GM19397 (cell line): Measurements from ENCODE around the gene KCNQ1OT1.

ENCODE experiments used
- ATAC-seq: cut with Tn5 transposase; IDR thresholded peaks from one replicate; pipeline ENCODE4 v1.9.1; 2021; ENCODE audit warnings: mild to moderate bottlenecking, moderate library complexity; ENCODE audit not compliant: unreplicated experiment

KCNQ1OT1 gene

DNA sequence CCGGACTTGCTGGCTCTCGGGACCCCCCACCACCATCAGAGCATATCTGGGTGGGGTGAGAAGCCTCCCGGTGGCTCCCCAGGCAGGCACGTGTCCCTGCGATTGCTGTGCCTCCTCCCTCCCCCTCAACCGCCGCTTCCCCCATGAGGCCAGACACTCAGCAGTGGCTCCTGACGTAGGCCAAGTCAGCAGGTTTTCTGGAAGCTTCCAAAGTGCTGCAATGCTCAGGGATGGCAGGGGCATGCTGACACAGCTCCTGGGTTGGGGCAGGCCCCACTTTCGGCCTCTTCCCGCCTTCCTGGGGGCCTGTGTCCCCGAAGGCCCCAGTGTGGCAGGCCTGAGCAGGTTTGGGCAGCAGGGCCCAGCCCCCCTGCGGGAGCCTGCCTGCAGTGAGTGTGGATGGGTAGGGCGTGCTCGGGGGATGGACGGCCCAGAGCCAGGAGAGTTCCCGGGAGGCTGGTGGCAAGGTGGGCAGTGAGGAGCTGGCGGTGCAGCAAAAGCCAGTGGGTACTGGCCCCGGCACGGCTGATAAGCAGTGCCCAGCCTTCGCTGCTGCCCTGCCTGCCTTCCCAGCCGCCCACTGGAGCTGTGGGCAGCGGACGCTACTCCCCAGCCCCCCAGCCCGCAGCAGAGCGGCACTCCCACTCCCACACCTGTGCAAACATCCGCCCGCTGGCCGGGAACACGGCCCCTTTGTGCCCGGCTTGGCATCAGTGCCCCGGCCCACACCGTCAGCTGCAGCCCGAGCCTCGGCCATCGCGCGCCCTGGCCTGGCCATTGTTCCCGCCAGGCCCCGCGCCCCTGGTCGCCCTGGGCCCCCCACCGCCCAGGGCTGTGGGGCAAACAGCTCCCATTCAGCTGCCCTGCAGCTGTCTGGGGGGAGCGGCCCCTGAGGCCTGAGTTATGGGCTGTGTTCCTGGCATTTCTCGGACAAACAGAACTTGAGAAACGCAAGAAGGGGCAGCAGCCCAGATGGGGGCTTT, 125.0 kb downstream of the KCNQ1OT1 start:
- no peak for ATAC-seq

DNA sequence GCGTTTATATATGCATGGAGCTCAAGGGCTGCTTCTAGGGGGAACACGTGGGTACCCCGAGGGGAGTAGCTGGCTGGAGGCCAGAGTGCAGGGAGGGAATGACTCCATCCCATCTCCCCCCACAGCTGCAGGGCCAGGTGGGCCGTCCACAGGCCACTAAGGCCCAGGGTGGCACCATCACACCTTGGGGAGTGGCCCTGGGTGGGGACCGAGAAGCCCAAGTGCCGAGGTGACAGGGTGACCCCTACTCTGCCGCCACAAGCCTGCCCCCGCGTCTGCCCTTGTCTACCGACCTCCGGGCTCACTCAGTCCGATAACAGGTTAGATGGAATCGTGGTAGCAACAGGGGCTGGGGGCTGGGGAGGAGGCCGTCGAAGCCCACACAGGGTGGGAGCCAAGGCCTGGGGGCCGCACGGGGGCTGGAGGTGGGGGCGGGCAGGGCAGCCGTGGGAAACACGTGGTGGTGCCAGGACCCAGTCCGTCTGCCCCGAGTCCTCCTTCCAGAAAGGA, 125.7 kb downstream of the KCNQ1OT1 start:
- ATAC-seq, result no peak

DNA sequence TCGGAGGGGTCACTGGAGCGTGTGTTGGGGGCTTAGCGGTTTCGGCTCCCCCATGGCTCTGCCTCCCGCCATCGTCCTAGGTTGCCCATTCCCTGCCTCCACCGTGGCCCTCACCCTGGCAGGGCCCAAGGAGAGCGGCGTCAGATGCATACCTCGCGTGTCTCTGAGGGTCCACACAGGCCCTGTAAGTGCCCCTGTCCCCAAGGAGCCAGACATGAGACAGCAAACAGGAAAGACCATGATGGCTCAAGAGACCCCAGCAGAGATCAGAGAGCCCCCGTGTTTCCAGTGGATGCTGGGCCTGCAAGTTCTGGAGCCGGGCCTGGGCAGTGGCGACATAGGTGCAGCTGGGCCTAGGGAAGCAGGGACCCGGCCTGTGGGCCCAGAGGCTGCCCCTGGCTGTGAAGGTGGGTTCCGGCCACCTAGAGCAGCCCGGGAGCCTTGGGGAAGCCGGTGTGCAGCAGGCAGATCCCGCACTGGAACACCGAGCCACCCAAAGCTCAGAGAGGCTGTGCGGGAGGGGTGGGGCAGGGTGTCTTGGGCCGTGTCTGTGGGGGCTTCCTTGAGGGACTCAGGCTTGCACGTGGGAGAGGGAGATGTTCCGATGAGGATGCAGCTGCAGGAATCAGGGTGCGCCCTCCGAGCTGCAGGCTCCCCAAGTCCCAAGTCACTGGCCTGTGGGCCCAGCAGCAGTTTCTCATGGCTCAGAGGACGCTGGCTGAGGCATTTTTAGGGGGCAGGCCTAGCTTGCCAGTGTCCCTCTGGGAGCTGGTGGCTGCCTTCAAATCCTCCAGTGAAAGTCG, 126.4 kb downstream of the KCNQ1OT1 start:
- ATAC-seq, result no peak

DNA sequence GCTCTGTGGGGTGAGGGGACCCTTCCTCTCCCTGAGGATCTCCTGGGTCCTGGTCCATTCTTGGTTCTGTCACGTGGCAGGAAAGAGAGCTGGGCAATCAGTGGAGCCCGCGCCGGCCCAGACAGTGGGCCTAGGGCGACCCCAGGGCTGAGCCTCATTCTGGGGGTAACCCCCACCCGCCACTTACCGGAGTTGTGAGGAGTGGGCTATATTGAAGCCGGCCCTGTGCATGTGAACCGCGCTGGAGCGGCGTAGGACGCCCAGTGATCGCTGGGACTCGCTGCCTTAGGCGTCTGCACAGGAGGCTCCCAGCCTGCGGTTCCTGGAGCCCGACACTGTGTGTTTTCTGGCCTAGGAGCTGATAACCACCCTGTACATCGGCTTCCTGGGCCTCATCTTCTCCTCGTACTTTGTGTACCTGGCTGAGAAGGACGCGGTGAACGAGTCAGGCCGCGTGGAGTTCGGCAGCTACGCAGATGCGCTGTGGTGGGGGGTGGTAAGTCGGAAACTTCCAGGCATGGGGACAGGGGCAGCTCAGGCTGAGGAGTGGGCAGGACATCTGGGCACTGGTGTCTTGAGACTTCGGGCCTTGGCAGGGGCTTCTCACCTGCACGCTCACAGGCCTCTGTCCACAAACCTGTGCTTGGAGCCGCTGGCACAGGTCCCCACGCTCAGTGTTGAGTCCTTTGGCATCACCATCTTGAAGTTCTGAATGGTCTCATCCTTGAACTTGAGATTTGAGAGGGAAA, 127.1 kb downstream of the KCNQ1OT1 start:
- ATAC-seq, result no peak

DNA sequence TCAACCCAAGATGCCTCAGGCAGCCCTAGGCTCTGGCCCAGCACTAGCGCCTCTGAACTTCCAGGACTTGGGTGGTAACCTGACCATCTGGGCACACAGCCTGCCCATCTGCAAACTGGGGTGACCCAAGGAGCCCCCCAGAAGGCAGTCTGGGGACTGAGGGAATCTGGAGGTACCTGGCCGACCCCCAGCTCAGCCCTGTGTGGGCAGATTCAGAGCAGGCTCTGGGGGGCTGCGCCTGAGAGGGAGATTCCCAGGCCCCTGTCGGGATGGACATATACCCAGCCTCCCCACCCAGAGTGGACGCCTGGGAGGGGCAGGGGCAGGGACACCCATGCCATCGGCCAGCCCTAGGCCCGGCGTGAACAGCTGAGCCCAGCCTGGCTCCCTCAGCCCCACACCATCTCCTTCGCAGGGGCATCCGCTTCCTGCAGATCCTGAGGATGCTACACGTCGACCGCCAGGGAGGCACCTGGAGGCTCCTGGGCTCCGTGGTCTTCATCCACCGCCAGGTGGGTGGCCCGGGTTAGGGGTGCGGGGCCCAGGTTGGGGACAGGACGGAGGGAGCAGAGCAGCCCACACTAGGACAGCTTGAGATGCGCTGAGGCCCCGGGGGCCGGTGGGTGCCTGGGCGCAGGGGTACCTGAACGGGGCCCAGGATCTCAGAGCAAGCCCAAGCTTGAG, 128.1 kb downstream of the KCNQ1OT1 start:
- ATAC-seq, result no peak

DNA sequence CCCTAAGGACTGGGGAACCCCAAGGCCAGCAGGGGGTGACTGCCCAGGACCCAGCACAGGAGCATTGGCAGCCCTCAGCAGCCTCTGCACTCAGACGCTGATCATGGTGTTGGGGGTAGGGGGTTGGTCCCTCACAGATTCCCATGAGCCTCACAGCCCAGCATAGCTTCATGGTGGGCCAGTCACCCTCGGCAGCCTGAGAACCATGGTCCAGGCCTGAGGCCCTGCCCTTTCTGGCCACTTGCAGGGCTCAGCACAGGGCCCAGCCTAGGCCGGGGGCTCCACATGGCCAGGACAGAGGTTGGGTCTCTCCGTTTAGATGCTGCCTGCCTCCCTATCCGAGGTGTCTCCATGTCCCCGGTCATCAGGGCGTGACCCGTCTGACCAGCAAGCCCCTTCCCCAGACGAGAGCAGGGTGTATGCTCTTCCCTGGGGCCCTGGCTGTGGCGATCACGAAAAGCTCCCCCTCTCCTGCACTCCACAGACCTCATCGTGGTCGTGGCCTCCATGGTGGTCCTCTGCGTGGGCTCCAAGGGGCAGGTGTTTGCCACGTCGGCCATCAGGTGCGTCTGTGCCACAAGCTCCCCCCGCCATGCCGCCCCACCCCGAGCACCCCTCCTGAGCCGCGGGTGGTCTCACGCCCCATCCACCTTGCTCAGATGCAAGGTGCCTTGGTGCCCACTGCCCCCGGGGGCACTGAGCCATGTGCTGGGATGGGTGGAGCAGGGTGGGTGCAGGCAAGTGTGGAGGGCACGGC, 128.8 kb downstream of the KCNQ1OT1 start:
- ATAC-seq, result no peak

DNA sequence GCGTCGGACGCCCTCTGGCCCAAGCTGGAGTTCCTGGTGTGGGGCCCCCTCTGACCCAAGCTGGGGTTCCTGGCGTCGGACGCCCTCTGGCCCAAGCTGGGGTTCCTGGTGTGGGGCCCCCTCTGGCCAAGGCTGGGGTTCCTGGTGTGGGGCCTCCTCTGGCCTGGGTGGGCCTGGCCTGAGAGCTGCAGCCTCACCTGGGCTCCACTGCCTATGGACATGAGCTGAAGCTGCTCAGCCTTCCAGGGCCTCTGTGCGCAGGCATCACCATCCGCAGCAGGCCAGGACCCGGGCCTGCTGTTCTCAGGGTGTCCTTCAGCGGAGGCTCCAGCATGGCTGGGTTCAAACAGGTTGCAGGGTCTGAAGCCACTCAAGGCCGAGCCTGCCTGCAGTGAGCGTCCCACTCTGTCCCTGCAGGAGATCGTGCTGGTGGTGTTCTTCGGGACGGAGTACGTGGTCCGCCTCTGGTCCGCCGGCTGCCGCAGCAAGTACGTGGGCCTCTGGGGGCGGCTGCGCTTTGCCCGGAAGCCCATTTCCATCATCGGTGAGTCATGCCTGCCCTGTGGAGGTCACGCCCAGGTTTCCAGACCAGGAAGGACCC, 129.5 kb downstream of the KCNQ1OT1 start:
- no peak for ATAC-seq

DNA sequence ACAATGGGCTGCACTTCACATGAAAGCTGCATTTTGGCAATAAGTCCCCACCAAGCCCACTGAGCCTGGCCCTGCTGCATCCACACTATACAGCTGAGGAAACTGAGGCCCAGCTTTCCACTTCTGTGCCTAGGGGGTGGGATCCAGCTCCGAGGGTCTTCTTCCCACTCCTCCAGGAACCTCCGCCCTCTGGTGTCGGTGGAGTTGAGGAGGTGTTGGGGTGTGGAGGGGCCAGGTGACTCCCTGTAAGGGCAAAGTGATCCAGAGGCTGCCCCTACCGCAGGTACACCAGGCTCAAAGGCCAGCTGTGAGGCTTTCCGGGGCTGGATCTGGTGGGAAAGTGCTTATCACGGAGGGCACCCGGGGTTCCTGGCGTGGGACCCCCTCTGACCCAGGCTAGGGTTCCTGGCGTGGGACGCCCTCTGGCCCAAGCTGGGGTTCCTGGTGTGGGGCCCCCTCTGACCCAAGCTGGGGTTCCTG, 130.0 kb downstream of the KCNQ1OT1 start:
- no peak for ATAC-seq

DNA sequence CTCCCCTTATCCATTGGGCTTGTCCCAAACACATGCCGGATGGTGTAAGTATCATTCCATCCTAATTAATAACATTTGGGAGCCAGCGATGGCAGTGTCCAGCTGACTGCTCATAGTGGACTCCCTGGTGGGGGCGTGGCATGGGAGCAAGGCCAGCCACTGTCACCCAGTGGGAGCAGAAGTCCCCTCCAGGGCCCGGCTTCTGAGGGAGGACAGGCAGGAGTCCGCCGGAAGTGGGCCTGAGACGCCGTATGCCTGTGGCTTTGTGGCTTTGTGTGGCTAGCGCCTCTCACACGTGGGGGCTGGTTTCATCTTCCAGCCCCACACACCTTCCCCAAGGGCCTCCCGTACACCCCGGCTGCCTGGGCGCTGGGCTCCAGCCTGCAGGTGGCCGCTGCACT, 130.5 kb downstream of the KCNQ1OT1 start:
- ATAC-seq, result no peak

DNA sequence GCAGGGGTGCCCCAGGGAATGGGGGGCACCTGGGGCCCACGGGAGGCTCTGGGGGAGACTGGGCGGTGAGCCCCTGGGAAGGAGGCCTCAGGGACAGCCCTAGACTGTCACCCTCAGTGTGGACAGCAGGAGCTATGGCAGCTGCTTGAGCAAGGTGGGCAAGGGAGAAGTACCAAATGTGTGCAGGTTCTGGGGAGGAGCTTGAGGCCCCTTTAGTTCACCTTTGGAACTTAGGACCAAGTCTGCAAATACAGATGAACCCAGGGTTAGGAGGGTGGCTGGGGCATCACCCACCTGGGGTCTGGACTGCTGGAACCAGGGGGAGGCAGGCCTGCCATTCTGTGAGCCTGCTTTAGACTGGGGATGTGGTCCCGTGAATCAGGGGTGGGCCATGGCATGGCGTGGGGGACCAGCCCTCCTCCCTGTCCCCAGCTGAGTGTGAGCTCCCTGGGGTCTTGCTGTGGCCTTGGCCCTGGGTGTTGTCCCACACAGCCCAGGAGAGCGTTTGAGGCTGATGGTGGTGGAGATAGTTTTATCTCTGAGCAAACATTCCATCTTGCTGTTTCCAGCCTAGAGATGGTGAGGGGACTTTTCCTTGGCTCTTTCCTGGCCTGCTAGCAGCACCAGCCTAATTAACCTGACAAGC, 132.6 kb downstream of the KCNQ1OT1 start:
- no peak for ATAC-seq

DNA sequence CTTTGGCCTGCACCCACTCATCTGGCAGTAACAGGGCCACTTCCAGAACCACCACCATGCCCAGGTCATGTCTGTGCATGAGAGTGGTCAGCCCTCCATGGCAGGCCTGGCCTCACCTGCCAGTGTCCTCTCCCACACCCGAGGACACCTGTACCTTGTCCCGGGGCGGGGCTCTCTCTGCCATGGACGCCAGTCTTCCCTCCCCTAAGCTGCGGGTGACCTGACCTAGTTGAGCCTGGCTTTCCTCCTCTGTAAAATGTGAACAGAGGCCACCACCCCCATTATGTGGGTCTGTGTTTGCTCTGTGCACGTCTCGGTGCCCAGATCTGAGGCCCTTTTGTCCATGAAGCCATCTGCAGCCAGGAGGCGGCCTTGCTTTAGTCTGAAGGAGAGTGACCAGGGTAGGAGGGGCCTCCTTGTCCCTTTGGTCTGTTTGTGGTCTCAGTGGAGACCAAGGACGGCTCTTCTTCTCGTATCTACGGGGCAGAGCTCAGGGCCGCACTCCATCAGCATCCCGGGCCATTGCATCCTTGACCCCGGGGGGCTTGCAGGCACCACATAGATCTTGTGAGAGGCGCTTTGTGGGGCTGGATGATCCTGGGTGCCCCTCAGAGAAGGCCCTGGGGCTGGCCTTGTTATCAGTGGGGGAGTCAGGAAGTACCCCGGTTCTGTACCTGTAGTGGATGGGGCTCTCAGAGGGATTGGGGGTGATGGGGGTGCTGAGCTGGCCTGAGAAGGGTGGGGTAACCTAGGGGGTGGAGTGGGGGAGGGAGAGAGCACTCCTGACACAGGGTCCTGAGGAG, 133.4 kb downstream of the KCNQ1OT1 start:
- ATAC-seq, result no peak

DNA sequence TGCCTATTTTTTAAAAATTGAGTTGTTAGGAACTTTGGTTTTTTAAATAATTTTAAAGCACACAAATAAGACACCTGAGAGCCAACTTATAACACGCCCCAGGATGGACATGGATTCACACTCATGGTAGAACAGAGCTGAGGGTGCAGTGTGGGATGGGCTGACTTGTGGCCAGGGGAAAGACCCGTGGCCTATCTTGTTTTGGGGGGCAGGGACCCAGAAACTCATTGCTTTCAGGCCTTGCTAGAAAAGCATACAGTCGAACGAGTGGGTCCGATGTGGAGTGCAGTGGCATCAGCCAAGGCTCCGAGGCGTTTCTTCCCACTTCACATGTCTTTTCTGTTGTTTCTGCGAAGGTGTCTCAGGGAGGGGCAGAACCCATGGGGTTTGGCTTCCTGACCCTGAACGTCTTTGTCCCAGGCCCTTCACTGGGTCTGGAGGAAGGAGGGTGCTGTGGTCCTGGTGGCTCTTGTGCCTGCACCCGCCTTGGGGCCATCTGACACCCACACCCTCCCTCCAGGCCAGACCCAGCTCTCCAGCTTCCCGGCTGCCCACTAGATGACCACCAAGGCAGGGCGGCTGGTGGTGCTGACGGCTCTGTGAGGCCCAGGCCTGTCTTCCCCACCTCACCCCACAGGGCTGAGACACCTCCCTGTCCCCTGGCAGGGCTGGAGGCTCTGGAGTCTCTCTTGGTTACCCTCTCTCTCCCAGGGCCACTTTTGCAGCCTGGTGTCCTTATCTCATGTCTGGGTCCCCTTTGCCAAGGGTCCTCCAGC, 134.2 kb downstream of the KCNQ1OT1 start:
- ATAC-seq, result no peak

DNA sequence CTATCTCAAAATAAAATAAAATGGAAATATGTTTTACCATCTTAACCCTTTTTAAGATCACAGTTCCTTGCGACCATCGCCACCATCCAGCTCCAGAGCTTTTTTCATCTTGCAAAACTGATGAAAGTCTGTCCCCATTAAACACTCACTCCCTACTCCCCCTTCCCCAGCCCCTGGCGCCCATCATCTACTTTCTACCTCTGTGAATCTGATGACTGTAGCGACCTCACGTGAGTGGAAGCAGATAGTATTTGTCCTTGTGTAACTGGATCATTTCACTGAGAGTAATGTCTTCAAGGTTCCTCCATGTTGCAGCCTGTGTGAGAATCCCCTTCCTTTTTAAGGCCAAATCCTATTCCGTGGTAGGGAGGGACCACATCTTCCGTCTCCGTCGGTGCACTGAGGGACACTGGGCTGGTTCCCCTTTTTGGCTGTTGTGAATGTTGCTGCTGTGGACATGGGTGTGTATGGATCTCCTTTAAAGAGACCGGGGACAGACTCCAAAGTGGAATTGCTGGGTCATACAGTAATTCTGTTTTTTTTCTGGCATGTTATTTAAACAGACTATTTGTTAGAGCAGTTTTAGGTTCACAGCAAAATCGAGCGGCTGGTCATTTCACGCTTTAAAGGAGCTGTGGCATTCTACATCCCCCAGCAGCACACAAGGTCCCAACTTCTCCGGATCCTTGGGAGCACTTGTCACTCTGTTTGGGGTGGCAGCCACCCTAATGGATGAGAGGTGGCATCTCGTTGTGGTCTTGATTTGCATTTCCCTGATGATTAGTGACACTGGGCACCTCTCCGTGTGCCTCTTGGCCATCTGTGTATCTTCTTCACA, 135.0 kb downstream of the KCNQ1OT1 start:
- ATAC-seq, result no peak

DNA sequence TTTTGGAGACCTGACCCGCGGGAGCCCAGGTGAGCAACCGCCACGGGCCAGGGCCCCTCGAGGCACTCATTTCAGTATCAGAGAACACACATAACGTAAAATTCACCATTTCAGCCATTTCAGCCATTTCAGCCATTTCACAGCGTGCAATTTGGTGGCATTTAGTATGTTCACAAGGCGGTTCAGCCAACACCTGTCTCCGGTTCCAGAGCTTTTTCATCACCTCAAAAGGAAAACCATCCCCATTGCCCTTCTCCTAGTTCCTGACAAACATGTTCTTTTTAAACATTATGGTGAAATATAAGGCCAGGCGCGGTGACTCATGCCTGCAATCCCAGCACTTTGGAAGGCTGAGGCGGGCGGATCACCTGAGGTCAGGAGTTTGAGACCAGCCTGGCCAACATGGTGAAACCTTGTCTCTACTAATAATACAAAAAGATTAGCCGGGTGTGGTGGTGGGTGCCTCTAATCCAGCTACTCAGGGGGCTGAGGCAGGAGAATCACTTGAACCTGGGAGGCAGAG, 135.7 kb downstream of the KCNQ1OT1 start:
- no peak for ATAC-seq

DNA sequence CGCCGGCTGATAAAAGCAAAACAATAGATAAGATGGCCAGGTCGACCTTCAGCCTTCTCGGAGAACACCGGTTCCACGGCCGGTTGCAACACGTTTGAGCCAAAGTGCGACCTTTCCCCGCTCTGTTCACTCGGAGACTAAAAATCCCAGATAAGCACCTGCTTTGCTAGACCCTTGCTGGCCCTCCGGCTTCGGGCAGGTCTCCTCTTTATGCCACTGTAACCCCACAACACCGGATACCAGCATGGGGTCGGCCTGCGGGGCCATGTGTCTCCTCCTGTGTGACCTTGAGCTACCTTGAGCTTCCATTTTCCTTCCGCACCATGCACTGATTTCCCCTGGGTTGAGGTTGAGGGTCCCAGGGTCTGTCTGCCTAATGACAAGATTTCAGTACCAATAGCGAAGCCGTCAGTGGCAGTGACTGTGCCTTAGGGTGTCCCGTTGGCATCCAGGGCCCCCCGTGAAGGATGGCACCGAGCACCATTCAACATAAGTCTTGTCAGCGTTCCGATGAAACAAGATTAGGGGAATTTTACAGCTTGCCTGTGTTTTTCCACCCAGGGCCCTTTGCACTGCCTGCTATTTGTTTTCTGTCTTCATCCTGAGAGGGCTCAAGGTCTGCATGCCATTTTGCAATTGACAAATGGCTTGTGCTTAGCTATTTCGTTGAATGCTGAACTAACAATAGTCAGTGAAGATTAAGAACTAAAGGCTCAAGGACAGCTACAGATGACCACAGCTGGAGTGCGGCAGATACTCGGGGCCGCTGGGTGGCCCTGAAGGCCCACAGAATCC, 136.4 kb downstream of the KCNQ1OT1 start:
- no peak for ATAC-seq
